Right cardiac atrium (tissue), 5 donors: Measurements from ENCODE around the gene HNRNPCL1. TPM values are rescaled to one million over a fixed set of nuclear protein-coding genes. Genes with fewer than 3 reads are reported as not detected.
"Not testable (repeated sequence)": the region's sequence is repeated elsewhere in the genome, so short reads cannot be mapped to it uniquely, and the experiment has no call there.

Experiments used
- ATAC-seq, 2 donors: fragments of 200-7000 bp; cut with Tn5 transposase; one replicate each; pipeline versions ENCODE4 v1.8.0 to v1.9.1; 2020; ENCODE audit warnings: moderate library complexity in 2 of 2, mild to moderate bottlenecking in 1 of 2
- DNase-seq, 3 donors: peaks; one replicate each; pipeline ENCODE4 v3.0.0-alpha.2; 2020
- H3K27ac ChIP-seq: one replicate; pipeline ENCODE4 v1.5.1; 2013; ENCODE audit warnings: mild to moderate bottlenecking, low read length, control low read depth, moderate library complexity
- H3K27me3 ChIP-seq: one replicate; pipeline ENCODE4 v1.6.1; 2013; ENCODE audit not compliant: control insufficient read depth, insufficient read depth
- H3K4me1 ChIP-seq: one replicate; pipeline ENCODE4 v1.6.1; 2013; ENCODE audit warnings: low read length; ENCODE audit not compliant: control insufficient read depth, insufficient read depth
- H3K4me3 ChIP-seq: one replicate; pipeline ENCODE4 v1.5.1; 2013; ENCODE audit warnings: low read length, control low read depth
- H3K9me3 ChIP-seq: one replicate; pipeline ENCODE4 v1.6.1; 2013; ENCODE audit warnings: low read length; ENCODE audit not compliant: control insufficient read depth
- WGBS: extraction: QIAGEN DNeasy Blood & Tissue Kit; methylation state at CpG from one replicate; pipeline ENCODE4 v1.1.7; 2013; 5-methylcytosine and 5-hydroxymethylcytosine counted together
- intact Hi-C, 4 donors: fragments of 100-400 bp; cut with DNase I; formaldehyde crosslinking; loops; one replicate each; pipeline versions ENCODE4 v1.11.0 to v1.14.0; 2022 to 2023
- long read RNA-seq, 4 donors: library from polyadenylated mRNA; unstranded; transcript quantifications; one replicate each; pipeline ENCODE4 v2.0.0, GENCODE V29; 2020 to 2021
- polyA plus RNA-seq: library from polyadenylated mRNA; stranded (reverse); fragments of 200-250 nt; gene quantifications from one replicate; pipeline ENCODE4 v1.2.3, GENCODE V29; 2013
- total RNA-seq, 4 donors: library from RNA; stranded (reverse); fragmentation: NEBNext Ultra II Directional; extraction: Animal tissue kit (Norgen Biotek cat#: 25700); gene quantifications; one replicate each; pipeline ENCODE4 v1.2.1, GENCODE V29; 2021
- donor health status: healthy with polysubstance abuse.
- donor health status: DM: no; HTN: yes; CAD: no.
- donor health status: DM: no; HTN: no; CAD: no.
- donor health status: DM: no; HTN: yes; CAD: no; lungs with severe emphysema.
- donor health status: DM: yes; HTN: yes; CAD: no.

Gene HNRNPCL1
- total RNA-seq (not detected), polyA plus RNA-seq (not detected)
- long read RNA-seq, donor 1: 0 reads
- long read RNA-seq, donor 2: 0 reads
- long read RNA-seq, donor 3: 0 reads
- long read RNA-seq, donor 4: 0 reads

- H3K27ac ChIP-seq, DNase-seq, intact Hi-C loops, H3K9me3 ChIP-seq, H3K4me3 ChIP-seq, H3K4me1 ChIP-seq, H3K27me3 ChIP-seq, ATAC-seq: not testable (repeated sequence)
- WGBS: 88% methylated on average over 7 of the region's 7 CpGs
Observed at GRCh38 chr1:12848620-12849019, at the start of gene HNRNPCL1. Gene HNRNPCL1, minus strand, starts transcription at chr1:12848720. Its CDS starts 431 bp downstream, at chr1:12848289.

GRCh38 chr1:12898170-12898569 lies 49.6 kb upstream of the HNRNPCL1 start, which contains the start of gene PRAMEF10:
Gene PRAMEF10, minus strand, starts transcription at chr1:12898270. Its CDS starts 2,423 bp downstream, at chr1:12895847.
- H3K9me3 ChIP-seq, H3K27ac ChIP-seq, H3K27me3 ChIP-seq, intact Hi-C loops, H3K4me3 ChIP-seq, DNase-seq, ATAC-seq, H3K4me1 ChIP-seq: not testable (repeated sequence)
- 40% methylated on average over 1 of the region's 1 CpG for WGBS

GRCh38 chr1:12886101-12886500 lies 37.6 kb upstream of the HNRNPCL1 start, which contains the start of gene PRAMEF4:
Gene PRAMEF4, minus strand, starts transcription at chr1:12886201. Its CDS starts 2,807 bp downstream, at chr1:12883394.
- H3K4me1 ChIP-seq, H3K9me3 ChIP-seq, H3K27me3 ChIP-seq, H3K27ac ChIP-seq, ATAC-seq, DNase-seq, H3K4me3 ChIP-seq, intact Hi-C loops: not testable (repeated sequence)
- 64% methylated on average over 3 of the region's 3 CpGs for WGBS

DNA sequence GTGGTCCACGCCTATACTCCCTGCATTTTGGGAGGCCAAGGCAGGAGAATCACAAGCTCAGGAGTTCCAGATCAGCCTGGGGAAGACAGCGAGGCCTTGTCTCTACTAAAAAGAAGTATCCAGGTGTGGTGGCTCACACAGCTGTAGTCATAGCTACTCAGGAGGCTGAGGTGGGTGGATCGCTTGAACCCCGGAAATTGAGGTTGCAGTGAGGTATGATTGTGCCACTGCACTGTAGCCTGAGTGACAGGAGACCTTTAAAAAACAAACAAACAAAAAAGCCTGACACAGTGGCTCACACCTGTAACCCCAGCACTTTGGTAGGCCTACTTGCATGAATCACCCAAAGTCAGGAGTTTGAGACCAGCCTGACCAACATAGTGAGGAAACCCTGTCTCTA lies 29.9 kb upstream of the HNRNPCL1 start:
- 86% methylated on average over 3 of the region's 4 CpGs for WGBS
- ATAC-seq, H3K4me1 ChIP-seq, intact Hi-C loops, H3K27me3 ChIP-seq, DNase-seq, H3K9me3 ChIP-seq, H3K4me3 ChIP-seq, H3K27ac ChIP-seq: not testable (repeated sequence)

DNA sequence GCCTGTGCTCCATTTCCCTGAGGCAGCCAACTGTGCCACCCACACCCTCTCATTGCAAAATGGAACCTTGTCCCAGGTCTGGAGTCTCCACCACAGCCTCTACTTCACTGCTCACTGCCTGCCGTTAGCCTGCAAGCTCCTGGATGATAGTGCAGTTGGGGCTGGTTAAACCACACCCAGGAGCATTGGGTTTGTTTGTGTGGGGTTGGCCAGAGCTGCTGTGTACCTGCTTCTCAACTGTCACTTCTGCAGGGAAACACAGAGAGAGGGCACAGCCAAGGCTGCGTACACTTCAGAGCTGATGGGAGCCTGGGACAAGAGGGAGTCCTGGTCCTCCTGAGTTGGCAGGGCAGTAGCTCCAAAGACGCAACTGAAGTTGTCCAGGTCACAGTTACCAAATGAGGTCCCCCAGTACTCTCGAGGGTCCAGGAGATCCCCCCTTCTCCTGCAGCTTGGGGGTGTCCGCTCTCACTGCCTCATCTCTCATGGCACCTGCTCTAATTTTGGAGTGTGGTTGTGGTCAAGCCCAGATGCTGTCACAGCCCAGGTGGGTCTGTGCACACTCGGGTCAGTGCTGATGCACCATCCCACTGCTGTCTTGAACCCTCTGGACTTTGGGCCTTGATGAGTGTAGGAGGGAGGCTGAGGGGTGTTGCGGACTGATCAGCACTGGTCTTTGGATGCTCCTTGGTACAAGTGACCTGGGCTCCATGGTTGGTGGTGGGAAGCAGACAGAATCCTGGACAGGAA lies 14.8 kb upstream of the HNRNPCL1 start:
- 85% methylated on average over 4 of the region's 7 CpGs for WGBS
- H3K9me3 ChIP-seq, intact Hi-C loops, DNase-seq, H3K4me1 ChIP-seq, H3K27ac ChIP-seq, H3K27me3 ChIP-seq, ATAC-seq, H3K4me3 ChIP-seq: not testable (repeated sequence)

GRCh38 chr1:12856786-12857185 lies 8.3 kb upstream of the HNRNPCL1 start, which contains the start of gene PRAMEF2:
Gene PRAMEF2, plus strand, starts transcription at chr1:12857086. Its CDS starts 1,924 bp downstream, at chr1:12859010.
- DNase-seq, H3K27ac ChIP-seq, H3K4me1 ChIP-seq, intact Hi-C loops, H3K9me3 ChIP-seq, H3K27me3 ChIP-seq, ATAC-seq, H3K4me3 ChIP-seq: not testable (repeated sequence)
- WGBS: 73% methylated on average over 2 of the region's 2 CpGs

- DNase-seq: no peak
- 59% methylated on average over 4 of the region's 4 CpGs for WGBS
- no peaks in the 10 kb centered on the region for H3K27me3 ChIP-seq
- intact Hi-C loops: no loop called here
- no peak for ATAC-seq
- no peak overlapping the region for H3K27ac ChIP-seq
- H3K9me3 ChIP-seq: no peaks in the 10 kb centered on the region
- no peaks in the 10 kb centered on the region for H3K4me1 ChIP-seq
- no peak overlapping the region for H3K4me3 ChIP-seq
Observed at GRCh38 chr1:12851779-12852178, 3.3 kb upstream of the HNRNPCL1 start.

- H3K4me3 ChIP-seq, H3K27ac ChIP-seq, H3K9me3 ChIP-seq, DNase-seq, H3K27me3 ChIP-seq, ATAC-seq, H3K4me1 ChIP-seq, intact Hi-C loops: not testable (repeated sequence)
- 54% methylated on average over 2 of the region's 2 CpGs for WGBS
Observed at GRCh38 chr1:12833251-12833650, 15.3 kb downstream of the HNRNPCL1 start.

DNA sequence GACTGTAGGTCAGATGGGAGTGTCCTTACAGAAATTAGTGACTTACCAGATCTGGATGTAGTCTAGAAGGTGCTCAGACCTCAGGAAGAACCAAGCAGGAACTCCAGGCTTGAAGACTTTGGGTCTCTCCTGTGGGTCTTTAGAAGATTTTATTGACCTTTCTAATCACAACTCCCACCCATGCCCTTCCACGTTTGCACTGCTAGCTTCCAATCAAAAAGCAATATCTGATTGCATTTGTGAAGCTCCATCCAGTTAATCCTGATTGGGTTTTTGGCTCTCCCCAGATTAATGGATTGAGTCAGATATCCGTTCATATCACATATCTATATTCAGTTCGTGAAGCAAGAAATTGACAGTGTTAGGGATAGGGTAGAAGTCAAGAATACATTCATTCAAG lies 17.2 kb downstream of the HNRNPCL1 start, which contains the start of gene PRAMEF11:
Gene PRAMEF11 (minus strand): TSS at position 101 of the 400 bp plus-strand sequence. CDS start 2,621 bp downstream, outside the sequence.
- H3K4me1 ChIP-seq, H3K9me3 ChIP-seq, DNase-seq, H3K4me3 ChIP-seq, H3K27ac ChIP-seq, H3K27me3 ChIP-seq, ATAC-seq, intact Hi-C loops: not testable (repeated sequence)
- WGBS: 55% methylated on average over 3 of the region's 3 CpGs

- DNase-seq, H3K4me3 ChIP-seq, H3K27me3 ChIP-seq, H3K9me3 ChIP-seq, H3K27ac ChIP-seq, H3K4me1 ChIP-seq, ATAC-seq, intact Hi-C loops: not testable (repeated sequence)
- 72% methylated on average over 6 of the region's 6 CpGs for WGBS
Observed at GRCh38 chr1:12819061-12819460, 29.5 kb downstream of the HNRNPCL1 start.

DNA sequence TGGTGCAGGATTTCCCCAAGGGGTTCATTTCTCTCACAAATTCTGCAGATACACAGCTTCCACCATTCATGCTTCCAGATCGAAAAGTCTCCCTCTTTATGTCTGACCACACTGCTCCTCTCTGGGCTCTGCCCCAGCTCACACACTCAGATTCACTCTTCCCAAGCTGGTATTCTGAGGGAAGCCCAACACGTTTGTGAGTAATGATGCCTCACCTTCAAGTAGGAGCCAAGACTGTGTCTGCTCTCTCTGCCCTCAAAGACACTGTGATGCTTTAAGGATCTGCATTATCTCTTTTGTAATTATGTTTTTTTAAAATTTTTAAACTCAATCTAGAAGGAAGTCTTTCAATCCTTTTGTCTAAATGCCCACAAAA lies 37.1 kb downstream of the HNRNPCL1 start:
- Histone ChIP-seq H3K9me3 (no peaks in the 10 kb centered on the region), H3K4me1 (no peaks in the 10 kb centered on the region), H3K27ac (no peak overlapping the region), H3K4me3 (no peak overlapping the region), H3K27me3 (no peaks in the 10 kb centered on the region)
- no peak for DNase-seq
- 62% methylated on average over 2 of the region's 2 CpGs for WGBS
- no peak for ATAC-seq
- intact Hi-C loops: no loop called here
